Muscle of back (tissue), 11 donors: Measurements from ENCODE around the gene PPP2R2B. TPM values are rescaled to one million over a fixed set of nuclear protein-coding genes. Genes with fewer than 3 reads are reported as not detected.

Source experiments
- DNase-seq, 3 donors: peaks; one replicate each; pipeline versions ENCODE4 v3.0.0 to v3.0.0-alpha.2; 2013
- polyA plus RNA-seq, 10 donors: library from polyadenylated mRNA; unstranded; fragments of 120-200 nt; gene quantifications; one replicate each; pipeline ENCODE4 v1.2.1, GENCODE V29; 2013; ENCODE audit not compliant: insufficient read length in 10 of 10

The PPP2R2B gene
- polyA plus RNA-seq, 10 donors: 0.83 to 6.8 (median 3.2) TPM

- no peak for DNase-seq
Observed at GRCh38 chr5:146785065-146785464, 93.5 kb downstream of the PPP2R2B start.

GRCh38 chr5:146781157-146781556 is 97.4 kb downstream of the PPP2R2B start:
- DNase-seq: peak in 2 of 3 donors; percentile 27 to 33

DNA sequence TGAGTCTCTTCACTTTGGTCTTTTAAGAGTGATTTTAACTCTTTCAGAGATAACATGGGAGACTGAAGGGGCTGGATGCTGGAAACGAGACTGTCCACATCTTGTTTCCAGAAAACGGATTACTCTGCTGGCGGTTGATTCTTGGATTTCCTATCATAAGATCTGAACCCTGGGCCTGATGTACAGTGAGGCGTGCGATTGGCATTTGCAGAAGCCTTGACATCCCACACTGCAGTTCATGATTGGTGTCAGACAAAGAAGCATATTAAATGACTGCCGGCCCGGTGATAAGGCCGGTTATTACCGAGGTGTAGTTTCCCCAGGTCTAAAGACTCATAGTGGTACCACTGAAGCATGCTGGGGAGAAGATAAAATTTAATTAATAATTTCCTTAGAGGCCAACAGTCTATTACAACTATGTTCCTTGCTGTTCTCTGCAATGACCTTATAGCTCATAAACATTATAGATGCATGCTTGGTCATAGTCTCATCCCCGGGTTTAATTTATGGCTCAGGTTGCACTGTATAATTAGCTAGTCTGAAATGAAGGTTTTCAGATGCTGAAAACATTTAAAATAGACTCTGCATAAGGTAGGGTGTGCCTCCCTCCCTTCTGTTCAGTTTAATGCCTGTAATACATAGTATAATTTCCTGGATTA is 99.2 kb downstream of the PPP2R2B start:
- DNase-seq: no peak

DNA sequence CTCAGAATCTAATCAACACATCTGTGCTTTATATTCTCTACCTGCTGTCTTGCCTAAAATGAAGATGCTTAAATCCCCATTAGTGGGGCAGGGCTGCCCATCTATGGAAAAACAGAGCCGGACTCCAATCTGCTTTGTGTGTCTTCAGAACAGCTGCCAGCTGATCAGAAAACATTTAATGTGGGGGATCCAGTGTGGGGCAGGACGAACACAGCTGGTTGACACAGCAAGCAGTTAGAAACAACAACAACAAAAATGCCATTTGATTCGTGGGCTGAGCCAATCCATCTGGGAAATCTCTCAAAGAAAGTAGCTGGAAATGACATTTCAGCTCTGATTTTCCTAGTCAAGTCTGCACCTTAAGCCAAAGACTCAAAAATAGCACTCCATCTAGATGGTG is 99.8 kb downstream of the PPP2R2B start:
- peak in 1 of 3 donors; percentile 19 for DNase-seq

- peak in 1 of 3 donors; percentile 23 for DNase-seq
Observed at GRCh38 chr5:146778261-146778660, 100.3 kb downstream of the PPP2R2B start.

GRCh38 chr5:146772881-146773466 is 105.6 kb downstream of the PPP2R2B start:
- no peak for DNase-seq

- no peak for DNase-seq
Observed at GRCh38 chr5:146770980-146771379, 107.6 kb downstream of the PPP2R2B start.

DNA sequence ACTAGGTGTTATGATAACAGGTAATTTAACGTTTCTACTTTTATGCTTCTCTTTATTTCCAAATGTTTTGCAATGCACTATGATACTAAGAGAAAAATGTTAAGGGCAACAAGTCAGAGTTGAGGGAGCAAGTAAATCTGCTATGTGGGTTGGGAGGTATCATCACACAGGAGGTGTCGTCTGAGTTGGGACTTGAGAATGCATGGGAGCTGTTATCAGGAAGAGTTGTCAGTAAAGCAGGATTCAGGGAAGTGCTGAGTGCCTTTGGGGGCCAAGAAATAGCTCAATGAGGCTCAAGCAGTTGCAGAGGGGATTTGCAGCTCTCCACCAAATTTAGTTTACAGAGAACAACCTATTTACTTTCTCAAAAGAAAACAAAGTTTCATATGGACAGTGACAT is 108.0 kb downstream of the PPP2R2B start:
- DNase-seq: no peak

DNA sequence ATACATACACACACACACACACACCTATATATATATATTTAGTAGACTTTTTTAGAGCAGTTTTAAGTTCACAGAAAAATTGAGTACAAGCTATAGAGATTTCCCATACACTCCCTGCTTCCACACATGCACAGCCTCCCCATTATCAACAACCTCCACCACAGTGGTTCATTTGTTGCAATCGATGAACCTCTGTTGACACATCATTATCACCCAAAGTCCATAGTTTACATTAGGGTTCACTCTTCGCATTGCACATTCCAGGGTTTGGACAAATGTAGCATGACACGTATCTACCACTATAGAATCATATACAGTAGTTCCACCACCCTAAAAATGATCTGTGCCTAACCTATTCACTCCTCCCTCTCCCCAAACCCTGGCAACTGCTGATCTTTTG is 111.0 kb downstream of the PPP2R2B start:
- no peak for DNase-seq

- DNase-seq: no peak
Observed at GRCh38 chr5:146766013-146766412, 112.5 kb downstream of the PPP2R2B start.

- DNase-seq: no peak
Observed at GRCh38 chr5:146765089-146765832, 113.3 kb downstream of the PPP2R2B start.

DNA sequence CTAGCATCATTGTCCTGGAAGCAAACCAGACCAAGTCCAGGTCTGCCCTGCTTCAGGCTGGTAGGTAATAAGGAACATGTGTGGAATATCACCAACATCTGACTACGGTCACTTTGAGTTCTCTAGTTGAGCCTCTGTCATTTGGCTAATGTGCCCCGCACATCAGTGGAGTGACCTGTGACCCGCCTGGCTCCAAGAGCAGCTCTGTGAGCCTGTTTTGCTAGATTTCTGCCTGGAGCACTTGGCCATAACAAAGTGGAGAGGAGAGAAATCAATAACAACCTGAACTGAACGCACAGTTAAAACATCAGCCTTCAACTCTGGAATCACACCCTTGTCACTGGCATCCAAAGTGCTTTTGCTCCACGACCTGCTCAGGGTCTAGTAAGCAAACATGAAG is 115.7 kb downstream of the PPP2R2B start:
- DNase-seq: no peak

GRCh38 chr5:146761811-146762210 is 116.7 kb downstream of the PPP2R2B start:
- DNase-seq: peak in 2 of 3 donors; percentile 46 to 78

GRCh38 chr5:146758938-146759337 is 119.6 kb downstream of the PPP2R2B start:
- peak in 1 of 3 donors; percentile 41 for DNase-seq

DNA sequence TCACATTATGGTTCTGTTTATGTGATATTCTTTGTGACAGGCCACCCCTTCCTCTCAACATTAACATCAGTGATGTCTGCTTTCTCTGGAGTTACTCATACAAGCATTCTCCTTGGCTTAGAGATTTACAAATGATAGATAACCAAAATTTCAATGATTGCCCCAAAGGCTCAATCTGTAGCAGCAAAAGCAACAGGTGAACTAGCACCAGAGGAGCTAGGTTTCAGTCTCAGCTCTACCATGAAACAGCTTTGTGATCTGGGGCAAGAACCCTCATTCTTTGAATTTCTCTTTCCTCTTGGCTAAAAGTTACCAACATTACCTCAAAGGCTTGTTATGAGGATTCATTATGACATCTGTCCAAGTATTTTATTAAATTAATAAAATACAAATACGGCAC is 120.5 kb downstream of the PPP2R2B start:
- DNase-seq: no peak

DNA sequence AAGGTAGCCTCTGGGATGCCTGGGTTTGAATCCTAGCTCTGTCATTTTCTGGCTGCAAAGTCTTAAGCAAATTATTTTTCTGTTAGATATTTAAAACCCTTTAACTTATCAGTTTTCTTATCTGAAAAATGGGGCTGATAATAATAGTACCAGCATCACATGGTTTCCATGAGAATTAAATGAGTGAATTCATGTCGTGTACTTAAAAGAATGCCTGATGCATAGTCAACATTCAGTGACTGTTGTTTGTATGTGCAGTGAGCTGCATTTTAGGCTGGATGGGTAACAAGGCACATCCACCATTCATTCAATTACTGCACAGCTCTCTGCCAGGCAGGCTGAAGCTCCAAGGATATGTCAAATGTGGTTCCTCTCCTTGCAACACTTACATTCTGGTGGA is 122.0 kb downstream of the PPP2R2B start:
- no peak for DNase-seq

- DNase-seq: no peak
Observed at GRCh38 chr5:146755793-146756192, 122.8 kb downstream of the PPP2R2B start.

DNA sequence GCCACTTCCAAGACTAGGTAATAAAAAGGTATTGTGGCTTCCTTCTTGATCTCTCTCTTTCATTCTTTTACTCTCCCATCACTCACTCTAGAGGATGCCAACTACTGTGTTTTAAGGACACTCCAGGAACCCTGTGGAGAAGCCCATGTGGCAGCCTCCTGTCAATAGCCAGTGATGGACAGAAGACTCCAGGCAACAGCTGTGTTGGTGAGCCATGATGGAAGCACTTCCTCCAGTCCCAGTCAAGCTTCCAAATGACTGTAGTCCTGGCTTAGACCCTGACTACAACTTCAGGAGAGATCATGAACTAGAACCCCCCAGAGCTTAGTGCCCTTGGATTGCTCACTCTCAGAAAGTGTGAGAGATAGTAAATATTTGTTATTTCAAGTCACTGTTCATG is 123.9 kb downstream of the PPP2R2B start:
- DNase-seq: no peak

DNA sequence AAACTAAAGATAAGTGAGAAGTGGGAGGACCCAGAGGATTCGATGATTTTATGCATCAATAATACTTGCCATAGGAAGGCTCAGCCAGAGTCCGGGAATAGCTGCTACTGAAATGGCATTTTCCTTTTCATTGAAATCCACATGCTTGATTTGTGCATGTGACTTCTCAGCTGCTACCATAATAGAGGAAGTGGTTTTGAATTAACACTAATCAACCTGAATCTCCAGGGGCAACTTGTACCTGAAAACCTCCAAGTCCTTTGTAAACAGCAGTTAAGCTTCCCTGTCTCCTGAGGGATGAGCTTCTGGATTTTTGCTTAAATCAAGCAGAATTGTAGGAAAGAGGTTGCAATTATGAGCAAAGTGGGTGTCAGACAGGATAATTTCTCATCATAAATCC is 124.9 kb downstream of the PPP2R2B start:
- DNase-seq: no peak

DNA sequence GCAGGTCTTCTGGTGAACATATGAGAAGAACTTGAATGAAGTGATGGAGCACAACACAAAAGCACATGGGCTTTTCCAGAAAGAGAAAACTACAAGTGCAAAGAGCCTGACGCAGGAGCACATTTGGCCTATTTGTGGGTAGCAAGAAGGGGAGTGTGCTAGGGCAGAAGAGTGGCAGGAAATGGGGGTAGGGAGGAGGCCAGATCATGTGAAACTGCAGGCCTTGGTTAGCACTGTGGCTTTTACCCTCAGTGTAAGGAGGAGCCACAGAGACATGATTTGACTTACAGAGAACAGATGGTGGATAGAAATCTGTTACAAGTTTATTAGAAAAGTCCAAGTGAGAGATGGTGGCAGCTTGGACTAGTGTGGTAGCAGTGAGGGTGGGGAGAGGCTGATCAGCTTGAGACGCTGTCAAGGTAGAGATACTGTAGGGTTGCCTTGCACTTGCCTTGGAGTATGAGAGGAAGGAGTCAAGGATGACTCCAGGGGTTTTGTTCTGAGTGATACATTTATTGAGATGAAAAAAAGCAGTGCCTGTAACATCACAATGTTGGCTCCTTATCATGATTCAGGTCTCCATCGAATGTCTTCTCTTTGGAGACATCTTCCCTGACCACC is 126.7 kb downstream of the PPP2R2B start:
- no peak for DNase-seq

DNA sequence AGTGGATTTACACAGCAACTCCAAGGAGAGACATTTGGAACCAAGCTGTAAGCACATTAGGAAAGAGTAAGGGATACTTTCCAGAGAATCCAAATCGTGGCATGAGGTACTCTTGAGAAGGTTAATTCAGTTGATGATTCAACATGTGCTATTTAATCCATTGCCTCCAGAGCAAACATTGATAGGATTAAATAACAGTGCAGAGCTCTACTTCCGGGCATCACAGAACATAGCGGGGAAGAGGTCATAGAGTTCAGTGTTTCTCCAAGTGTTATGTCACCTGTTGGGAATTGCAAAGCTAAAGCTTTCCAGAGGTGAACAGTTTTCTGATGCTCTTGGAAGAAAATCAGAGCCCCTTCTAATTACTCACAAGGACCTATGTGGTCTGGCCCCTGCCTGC is 127.5 kb downstream of the PPP2R2B start:
- no peak for DNase-seq

DNA sequence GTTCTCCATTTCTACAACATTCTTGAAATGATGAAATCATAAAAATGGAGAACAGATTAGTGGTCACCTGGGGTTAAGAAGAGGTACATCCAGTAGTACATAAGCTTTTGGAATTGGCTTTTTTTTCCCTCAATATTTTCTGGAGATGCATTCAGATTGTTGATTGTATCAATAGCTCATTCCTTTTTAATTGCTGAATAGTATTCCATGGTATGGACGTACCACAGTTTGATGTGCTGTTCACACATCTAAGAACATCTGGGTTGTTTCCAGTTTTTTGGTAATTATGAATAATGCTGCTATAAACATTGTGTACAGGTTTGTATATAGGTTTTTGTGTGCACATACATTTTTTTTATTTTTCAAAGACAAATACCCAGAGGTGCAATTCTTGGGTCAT is 130.0 kb downstream of the PPP2R2B start:
- no peak for DNase-seq
